Endothelial cell of umbilical vein (primary cell): Measurements from ENCODE around the gene SNX19.

Experiments used
- EZH2 ChIP-seq: IDR thresholded peaks from 2 replicates; pipeline ENCODE4 v1.6.1; 2012; ENCODE audit warnings: borderline replicate concordance, low read depth, mild to moderate bottlenecking, moderate library complexity, low read length, inconsistent platforms; ENCODE audit not compliant: severe bottlenecking
- GATA2 ChIP-seq: IDR thresholded peaks from 2 replicates; pipeline ENCODE4 v1.7.0; 2011; ENCODE audit warnings: low read depth, mild to moderate bottlenecking, moderate library complexity, mixed read lengths, low read length; ENCODE audit not compliant: insufficient read length, insufficient read depth
- JUN ChIP-seq: IDR thresholded peaks from 2 replicates; pipeline ENCODE4 v1.6.1; 2011; ENCODE audit warnings: borderline replicate concordance, low read depth; ENCODE audit not compliant: insufficient read length, insufficient read depth
- MYC ChIP-seq: IDR thresholded peaks from one replicate; pipeline ENCODE4 v1.6.1; 2011; ENCODE audit warnings: mild to moderate bottlenecking, low read depth, low read length
- POLR2A ChIP-seq: IDR thresholded peaks from 2 replicates; pipeline ENCODE4 v1.6.1; 2012; ENCODE audit warnings: low read depth, mild to moderate bottlenecking, control low read depth, low read length
- POLR2AphosphoS5 ChIP-seq: IDR thresholded peaks from 2 replicates; pipeline ENCODE4 v1.6.1; 2012; ENCODE audit warnings: low read depth, mild to moderate bottlenecking, control low read depth, low read length, moderate library complexity; ENCODE audit not compliant: insufficient read depth
- TF ChIP-seq, protein P1 (sequence below), 2 donors: IDR thresholded peaks; 1 replicate in 1 of 2; 2 replicates in 1 of 2; pipeline ENCODE4 v1.5.1; 2011; ENCODE audit warnings: low read length in 2 of 2, mild to moderate bottlenecking in 2 of 2, moderate library complexity in 2 of 2, control low read depth in 1 of 2, inconsistent platforms in 1 of 2, low read depth in 1 of 2; ENCODE audit not compliant: insufficient read depth in 1 of 2; ENCODE audit errors: extremely low read depth in 1 of 2
- TF ChIP-seq, protein P2 (sequence below): IDR thresholded peaks from 2 replicates; pipeline ENCODE4 v1.6.1; 2011; ENCODE audit not compliant: insufficient read depth, insufficient read length

DNA sequence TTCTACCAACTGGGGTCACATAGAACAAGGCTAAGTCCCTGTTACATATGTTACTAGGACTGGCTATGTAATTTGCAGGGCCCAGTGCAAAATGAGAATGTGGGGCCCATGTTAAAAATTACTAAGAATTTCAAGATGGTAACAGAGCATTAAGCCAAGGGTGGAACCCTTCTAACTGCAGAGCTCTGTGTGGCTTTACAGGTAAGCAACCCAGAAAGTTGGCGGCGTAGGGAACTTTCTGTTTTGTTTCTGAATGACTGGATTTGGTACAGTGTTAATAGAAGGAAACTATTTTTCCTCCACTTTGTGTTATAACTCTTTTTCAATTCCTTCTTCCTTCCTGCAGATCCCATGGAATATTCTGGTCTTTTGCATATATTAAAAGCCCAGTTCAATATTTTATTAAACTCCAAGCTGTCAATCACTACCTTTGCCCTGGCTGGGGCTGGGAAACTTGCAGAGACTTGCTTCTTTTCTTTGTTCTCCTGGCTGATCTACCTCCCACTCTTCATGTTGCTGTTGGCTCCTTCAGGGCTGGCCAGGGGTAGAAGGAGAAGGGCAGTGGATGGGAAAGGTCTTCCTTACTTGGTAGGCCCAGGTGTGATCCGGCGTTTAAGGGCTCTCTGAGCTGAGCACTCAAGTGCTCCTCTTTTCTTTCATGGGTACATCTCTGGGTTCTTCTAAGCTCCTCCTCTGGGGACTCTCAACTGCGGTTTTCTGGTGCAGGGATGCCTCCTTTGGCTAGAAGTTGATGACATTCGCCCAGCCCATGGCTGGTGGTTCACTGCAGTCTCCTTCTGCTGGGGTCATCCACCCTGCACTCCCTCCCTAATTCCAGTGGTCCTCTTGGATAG, 67.7 kb downstream of the SNX19 start:
- TF ChIP-seq, protein P1, sequence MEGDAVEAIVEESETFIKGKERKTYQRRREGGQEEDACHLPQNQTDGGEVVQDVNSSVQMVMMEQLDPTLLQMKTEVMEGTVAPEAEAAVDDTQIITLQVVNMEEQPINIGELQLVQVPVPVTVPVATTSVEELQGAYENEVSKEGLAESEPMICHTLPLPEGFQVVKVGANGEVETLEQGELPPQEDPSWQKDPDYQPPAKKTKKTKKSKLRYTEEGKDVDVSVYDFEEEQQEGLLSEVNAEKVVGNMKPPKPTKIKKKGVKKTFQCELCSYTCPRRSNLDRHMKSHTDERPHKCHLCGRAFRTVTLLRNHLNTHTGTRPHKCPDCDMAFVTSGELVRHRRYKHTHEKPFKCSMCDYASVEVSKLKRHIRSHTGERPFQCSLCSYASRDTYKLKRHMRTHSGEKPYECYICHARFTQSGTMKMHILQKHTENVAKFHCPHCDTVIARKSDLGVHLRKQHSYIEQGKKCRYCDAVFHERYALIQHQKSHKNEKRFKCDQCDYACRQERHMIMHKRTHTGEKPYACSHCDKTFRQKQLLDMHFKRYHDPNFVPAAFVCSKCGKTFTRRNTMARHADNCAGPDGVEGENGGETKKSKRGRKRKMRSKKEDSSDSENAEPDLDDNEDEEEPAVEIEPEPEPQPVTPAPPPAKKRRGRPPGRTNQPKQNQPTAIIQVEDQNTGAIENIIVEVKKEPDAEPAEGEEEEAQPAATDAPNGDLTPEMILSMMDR (IDR thresholded peaks at IDR 0.05; ENCODE audit: extremely low read depth in 1 of 2, insufficient read depth in 1 of 2, low read depth in 1 of 2, low read length in 2 of 2) = no peak
- TF ChIP-seq EZH2 (no peak), POLR2A (no peak), POLR2AphosphoS5 (no peak), MYC (no peak), JUN (no peak), GATA2 (no peak)
- TF ChIP-seq, protein P2, sequence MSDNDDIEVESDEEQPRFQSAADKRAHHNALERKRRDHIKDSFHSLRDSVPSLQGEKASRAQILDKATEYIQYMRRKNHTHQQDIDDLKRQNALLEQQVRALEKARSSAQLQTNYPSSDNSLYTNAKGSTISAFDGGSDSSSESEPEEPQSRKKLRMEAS = no peak
